Measurements from ENCODE around the gene ASTE1.

DNA sequence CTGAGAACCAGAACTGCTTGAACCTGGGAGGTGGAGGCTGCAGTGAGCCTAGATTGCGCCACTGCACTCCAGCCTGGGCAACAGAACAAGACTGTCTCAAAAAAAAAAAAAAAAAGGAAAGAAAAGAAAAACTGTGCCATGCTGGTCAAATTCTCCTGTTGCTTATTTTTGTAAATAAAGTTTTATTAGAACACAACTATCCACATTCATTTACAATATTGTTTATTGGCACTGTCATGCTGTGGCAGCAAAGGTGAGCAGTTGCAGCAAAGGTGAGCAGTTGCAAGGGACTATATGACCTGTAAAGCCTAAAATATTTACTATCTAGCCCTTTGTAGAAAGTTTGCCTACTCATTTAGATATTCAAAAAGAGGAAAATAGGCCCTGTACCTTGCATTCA is 18.3 kb downstream of the ASTE1 start:
- TF ChIP-seq, protein P1, sequence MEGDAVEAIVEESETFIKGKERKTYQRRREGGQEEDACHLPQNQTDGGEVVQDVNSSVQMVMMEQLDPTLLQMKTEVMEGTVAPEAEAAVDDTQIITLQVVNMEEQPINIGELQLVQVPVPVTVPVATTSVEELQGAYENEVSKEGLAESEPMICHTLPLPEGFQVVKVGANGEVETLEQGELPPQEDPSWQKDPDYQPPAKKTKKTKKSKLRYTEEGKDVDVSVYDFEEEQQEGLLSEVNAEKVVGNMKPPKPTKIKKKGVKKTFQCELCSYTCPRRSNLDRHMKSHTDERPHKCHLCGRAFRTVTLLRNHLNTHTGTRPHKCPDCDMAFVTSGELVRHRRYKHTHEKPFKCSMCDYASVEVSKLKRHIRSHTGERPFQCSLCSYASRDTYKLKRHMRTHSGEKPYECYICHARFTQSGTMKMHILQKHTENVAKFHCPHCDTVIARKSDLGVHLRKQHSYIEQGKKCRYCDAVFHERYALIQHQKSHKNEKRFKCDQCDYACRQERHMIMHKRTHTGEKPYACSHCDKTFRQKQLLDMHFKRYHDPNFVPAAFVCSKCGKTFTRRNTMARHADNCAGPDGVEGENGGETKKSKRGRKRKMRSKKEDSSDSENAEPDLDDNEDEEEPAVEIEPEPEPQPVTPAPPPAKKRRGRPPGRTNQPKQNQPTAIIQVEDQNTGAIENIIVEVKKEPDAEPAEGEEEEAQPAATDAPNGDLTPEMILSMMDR (IDR thresholded peaks at IDR 0.05; ENCODE audit: insufficient read depth, low read length), result no peak
- TF ChIP-seq, protein P2, sequence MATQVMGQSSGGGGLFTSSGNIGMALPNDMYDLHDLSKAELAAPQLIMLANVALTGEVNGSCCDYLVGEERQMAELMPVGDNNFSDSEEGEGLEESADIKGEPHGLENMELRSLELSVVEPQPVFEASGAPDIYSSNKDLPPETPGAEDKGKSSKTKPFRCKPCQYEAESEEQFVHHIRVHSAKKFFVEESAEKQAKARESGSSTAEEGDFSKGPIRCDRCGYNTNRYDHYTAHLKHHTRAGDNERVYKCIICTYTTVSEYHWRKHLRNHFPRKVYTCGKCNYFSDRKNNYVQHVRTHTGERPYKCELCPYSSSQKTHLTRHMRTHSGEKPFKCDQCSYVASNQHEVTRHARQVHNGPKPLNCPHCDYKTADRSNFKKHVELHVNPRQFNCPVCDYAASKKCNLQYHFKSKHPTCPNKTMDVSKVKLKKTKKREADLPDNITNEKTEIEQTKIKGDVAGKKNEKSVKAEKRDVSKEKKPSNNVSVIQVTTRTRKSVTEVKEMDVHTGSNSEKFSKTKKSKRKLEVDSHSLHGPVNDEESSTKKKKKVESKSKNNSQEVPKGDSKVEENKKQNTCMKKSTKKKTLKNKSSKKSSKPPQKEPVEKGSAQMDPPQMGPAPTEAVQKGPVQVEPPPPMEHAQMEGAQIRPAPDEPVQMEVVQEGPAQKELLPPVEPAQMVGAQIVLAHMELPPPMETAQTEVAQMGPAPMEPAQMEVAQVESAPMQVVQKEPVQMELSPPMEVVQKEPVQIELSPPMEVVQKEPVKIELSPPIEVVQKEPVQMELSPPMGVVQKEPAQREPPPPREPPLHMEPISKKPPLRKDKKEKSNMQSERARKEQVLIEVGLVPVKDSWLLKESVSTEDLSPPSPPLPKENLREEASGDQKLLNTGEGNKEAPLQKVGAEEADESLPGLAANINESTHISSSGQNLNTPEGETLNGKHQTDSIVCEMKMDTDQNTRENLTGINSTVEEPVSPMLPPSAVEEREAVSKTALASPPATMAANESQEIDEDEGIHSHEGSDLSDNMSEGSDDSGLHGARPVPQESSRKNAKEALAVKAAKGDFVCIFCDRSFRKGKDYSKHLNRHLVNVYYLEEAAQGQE (IDR thresholded peaks at IDR 0.05; ENCODE audit: insufficient replicate concordance, low read depth), result no peak
- no peak for TF ChIP-seq POLR2AphosphoS5 (IDR thresholded peaks at IDR 0.05; ENCODE audit: low read depth)
- TF ChIP-seq GABPA (IDR thresholded peaks at IDR 0.05; ENCODE audit: low read depth), result no peak
- TF ChIP-seq SPI1 (IDR thresholded peaks at IDR 0.05; ENCODE audit: borderline replicate concordance, low read depth), result no peak

Data from HL-60 (cell line).